ENCODE results near the gene SPIN2A.
"Not testable (repeated sequence)": the region's sequence is repeated elsewhere in the genome, so short reads cannot be mapped to it uniquely, and the experiment has no call there.

SPIN2A gene

GRCh38 chrX:57132046-57132445 is 5.2 kb downstream of the SPIN2A start:
- Histone ChIP-seq H3K4me1 (no peaks in the 10 kb centered on the region), H3K36me3 (no peaks in the 10 kb centered on the region), H3K27me3 (no peaks in the 10 kb centered on the region), H3K27ac (no peak overlapping the region), H3K4me3 (no peak overlapping the region), H3K9me3 (no peaks in the 10 kb centered on the region)
- TF ChIP-seq CTCF (IDR thresholded peaks at IDR 0.05), result no peak
- intact Hi-C loops (cut with DNase I; ENCODE audit: low total_unique reads), result no loop called here
- DNase-seq, result no peak

GRCh38 chrX:57121816-57122215 is 15.4 kb downstream of the SPIN2A start:
- intact Hi-C loops (cut with DNase I; ENCODE audit: low total_unique reads), result no loop called here
- peak overlapping the region; percentile 63 to 67 for H3K4me3 ChIP-seq
- H3K27ac ChIP-seq, result peak overlapping the region; percentile 76

GRCh38 chrX:57121162-57121755 is 15.9 kb downstream of the SPIN2A start, which contains the start of gene SPIN2B:
Gene SPIN2B (minus strand): TSS chrX:57121548.
- peak; percentile 79 to 85 for DNase-seq
- peak within 1 kb of the TSS; percentile 76 for H3K27ac ChIP-seq
- no peaks in the 10 kb centered on the region for H3K4me1 ChIP-seq
- no peaks in the 10 kb centered on the region for H3K9me3 ChIP-seq
- intact Hi-C loops (cut with DNase I; ENCODE audit: low total_unique reads), result no loop called here
- H3K4me3 ChIP-seq, result peak within 1 kb of the TSS; percentile 63 to 67
- no peaks in the 10 kb centered on the region for H3K27me3 ChIP-seq
- H3K36me3 ChIP-seq, result no peaks in the 10 kb centered on the region
- no peak for TF ChIP-seq CTCF (IDR thresholded peaks at IDR 0.05)

More at GRCh38 chrX:57121816-57122215, 15.4 kb downstream of the SPIN2A start:
- DNase-seq, result no peak
- no peaks in the 10 kb centered on the region for H3K4me1 ChIP-seq
- H3K27me3 ChIP-seq, result no peaks in the 10 kb centered on the region
- H3K9me3 ChIP-seq, result no peaks in the 10 kb centered on the region
- H3K36me3 ChIP-seq, result no peaks in the 10 kb centered on the region
- TF ChIP-seq CTCF (IDR thresholded peaks at IDR 0.05), result no peak

- peak overlapping the region; percentile 76 for H3K27ac ChIP-seq
- DNase-seq; H3K36me3 ChIP-seq; H3K9me3 ChIP-seq; H3K27me3 ChIP-seq; intact Hi-C loops (cut with DNase I; ENCODE audit: low total_unique reads); H3K4me1 ChIP-seq: not testable (repeated sequence)
- H3K4me3 ChIP-seq, result peak overlapping the region; percentile 63 to 67
Measured at GRCh38 chrX:57120619-57121161, 16.5 kb downstream of the SPIN2A start.

GRCh38 chrX:57119416-57119815 is 17.8 kb downstream of the SPIN2A start:
- H3K9me3 ChIP-seq, result no peaks in the 10 kb centered on the region
- no peak overlapping the region for H3K4me3 ChIP-seq
- intact Hi-C loops (cut with DNase I; ENCODE audit: low total_unique reads), result no loop called here
- no peak for DNase-seq
- peaks cover 0 to 2% (median 0%) of the 10 kb centered on the region in 3 donors for H3K36me3 ChIP-seq
- no peak for TF ChIP-seq CTCF (IDR thresholded peaks at IDR 0.05)
- H3K27me3 ChIP-seq, result no peaks in the 10 kb centered on the region
- H3K4me1 ChIP-seq, result no peaks in the 10 kb centered on the region
- no peak overlapping the region for H3K27ac ChIP-seq

- intact Hi-C loops (cut with DNase I; ENCODE audit: low total_unique reads); H3K27me3 ChIP-seq; H3K36me3 ChIP-seq; H3K4me1 ChIP-seq; H3K27ac ChIP-seq; H3K9me3 ChIP-seq; DNase-seq; H3K4me3 ChIP-seq: not testable (repeated sequence)
Measured at GRCh38 chrX:57117566-57117965, 19.6 kb downstream of the SPIN2A start.
